Cardiac muscle cell (in vitro differentiated cells and primary cell): ENCODE measurements around the gene CPED1. TPM values are rescaled to one million over a fixed set of nuclear protein-coding genes. Genes with fewer than 3 reads are reported as not detected.

ENCODE experiments used
- DNase-seq, 2 donors: peaks; one replicate each; pipeline versions ENCODE4 v3.0.0 to v3.0.0-alpha.2; 2010 to 2017; ENCODE audit warnings: low read depth in 1 of 2, low spot score in 1 of 2
- H3K27ac ChIP-seq: fragments of 200-600 bp; sonication (generic); 2 replicates; pipeline ENCODE4 v1.5.1; 2016
- H3K27me3 ChIP-seq: fragments of 200-600 bp; sonication (generic); 2 replicates; pipeline ENCODE4 v1.6.0; 2016; ENCODE audit warnings: control low read depth
- H3K36me3 ChIP-seq: fragments of 200-600 bp; sonication (generic); 2 replicates; pipeline ENCODE4 v1.5.1; 2016; ENCODE audit warnings: control low read depth
- H3K4me1 ChIP-seq: fragments of 200-600 bp; sonication (generic); 2 replicates; pipeline ENCODE4 v1.8.1; 2017; ENCODE audit warnings: low read depth, mild to moderate bottlenecking, mixed run types
- H3K4me3 ChIP-seq: fragments of 200-600 bp; sonication (generic); 2 replicates; pipeline ENCODE4 v1.5.1; 2016; ENCODE audit warnings: mild to moderate bottlenecking
- H3K9me3 ChIP-seq: fragments of 200-600 bp; sonication (generic); 2 replicates; pipeline ENCODE4 v1.5.1; 2017; ENCODE audit warnings: low read depth, mild to moderate bottlenecking, control low read depth
- polyA plus RNA-seq: library from polyadenylated mRNA; unstranded; fragments of >200 nt; fragmentation: Nextera tagmentation; extraction: Ambion mirVana; gene quantifications from 2 replicates; pipeline ENCODE4 v1.2.1, GENCODE V29; 2016
- total RNA-seq: library from RNA; depleted of rRNA; stranded (reverse); fragments of >200 nt; gene quantifications from 2 replicates; pipeline ENCODE4 v1.2.3, GENCODE V29; 2016
- TF ChIP-seq, protein P1 (sequence below): IDR thresholded peaks from 2 replicates; pipeline ENCODE4 v1.5.1; 2012; ENCODE audit warnings: low read depth, mild to moderate bottlenecking, low read length

CPED1 gene
- total and polyA plus RNA-seq, 2 experiments from 2014 or later = 0.67 to 3.2 TPM

DNA sequence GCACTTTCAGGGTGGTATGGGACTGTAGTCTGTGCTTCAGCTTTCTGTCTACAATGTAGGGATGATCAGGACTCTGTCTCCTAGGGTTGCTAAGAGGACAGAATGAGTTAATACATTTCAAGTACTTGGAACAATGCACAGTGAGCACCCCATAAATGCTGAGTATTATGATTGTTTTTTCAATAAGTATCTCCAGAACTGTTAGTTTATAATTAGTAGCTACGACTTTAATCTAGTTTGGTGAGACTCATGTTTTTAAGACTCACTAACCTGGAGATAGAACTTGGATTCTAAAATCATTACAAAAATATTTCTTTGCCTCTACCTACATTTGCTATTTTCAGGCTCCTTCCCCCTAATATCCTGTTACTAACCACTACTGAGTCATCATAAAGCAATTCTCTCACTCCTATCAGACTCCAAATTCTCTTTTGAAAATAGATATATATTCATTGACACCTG, 95.3 kb downstream of the CPED1 start:
- Histone ChIP-seq H3K4me3 (no peak overlapping the region), H3K4me1 (peaks cover 13% of the 10 kb centered on the region), H3K27ac (no peak overlapping the region), H3K27me3 (no peaks in the 10 kb centered on the region), H3K9me3 (no peaks in the 10 kb centered on the region), H3K36me3 (no peaks in the 10 kb centered on the region)
- no peak for DNase-seq
- TF ChIP-seq, protein P1, sequence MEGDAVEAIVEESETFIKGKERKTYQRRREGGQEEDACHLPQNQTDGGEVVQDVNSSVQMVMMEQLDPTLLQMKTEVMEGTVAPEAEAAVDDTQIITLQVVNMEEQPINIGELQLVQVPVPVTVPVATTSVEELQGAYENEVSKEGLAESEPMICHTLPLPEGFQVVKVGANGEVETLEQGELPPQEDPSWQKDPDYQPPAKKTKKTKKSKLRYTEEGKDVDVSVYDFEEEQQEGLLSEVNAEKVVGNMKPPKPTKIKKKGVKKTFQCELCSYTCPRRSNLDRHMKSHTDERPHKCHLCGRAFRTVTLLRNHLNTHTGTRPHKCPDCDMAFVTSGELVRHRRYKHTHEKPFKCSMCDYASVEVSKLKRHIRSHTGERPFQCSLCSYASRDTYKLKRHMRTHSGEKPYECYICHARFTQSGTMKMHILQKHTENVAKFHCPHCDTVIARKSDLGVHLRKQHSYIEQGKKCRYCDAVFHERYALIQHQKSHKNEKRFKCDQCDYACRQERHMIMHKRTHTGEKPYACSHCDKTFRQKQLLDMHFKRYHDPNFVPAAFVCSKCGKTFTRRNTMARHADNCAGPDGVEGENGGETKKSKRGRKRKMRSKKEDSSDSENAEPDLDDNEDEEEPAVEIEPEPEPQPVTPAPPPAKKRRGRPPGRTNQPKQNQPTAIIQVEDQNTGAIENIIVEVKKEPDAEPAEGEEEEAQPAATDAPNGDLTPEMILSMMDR = no peak

DNA sequence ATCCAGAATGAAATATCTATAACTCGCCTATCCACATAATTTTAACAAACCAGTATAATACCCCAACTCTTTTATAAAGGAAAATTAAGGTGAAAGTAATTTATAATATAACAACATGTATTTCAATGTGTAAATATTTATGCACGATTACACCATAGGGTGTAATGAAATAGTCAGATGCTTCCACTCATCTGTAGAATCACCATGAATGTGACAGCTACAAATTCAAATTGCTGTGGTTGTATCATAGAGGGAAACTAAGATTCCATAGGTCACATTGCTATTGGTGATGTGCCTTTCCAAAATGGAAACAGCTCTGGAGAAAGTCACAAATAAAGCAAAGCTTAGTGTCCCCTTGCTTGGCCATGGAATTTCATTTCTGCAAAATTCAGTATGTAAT, 95.7 kb downstream of the CPED1 start:
- no peaks in the 10 kb centered on the region for H3K9me3 ChIP-seq
- no peaks in the 10 kb centered on the region for H3K27me3 ChIP-seq
- TF ChIP-seq, protein P1 = no peak
- H3K36me3 ChIP-seq = no peaks in the 10 kb centered on the region
- no peak overlapping the region for H3K27ac ChIP-seq
- H3K4me1 ChIP-seq = peaks cover 13% of the 10 kb centered on the region
- no peak overlapping the region for H3K4me3 ChIP-seq
- no peak for DNase-seq

DNA sequence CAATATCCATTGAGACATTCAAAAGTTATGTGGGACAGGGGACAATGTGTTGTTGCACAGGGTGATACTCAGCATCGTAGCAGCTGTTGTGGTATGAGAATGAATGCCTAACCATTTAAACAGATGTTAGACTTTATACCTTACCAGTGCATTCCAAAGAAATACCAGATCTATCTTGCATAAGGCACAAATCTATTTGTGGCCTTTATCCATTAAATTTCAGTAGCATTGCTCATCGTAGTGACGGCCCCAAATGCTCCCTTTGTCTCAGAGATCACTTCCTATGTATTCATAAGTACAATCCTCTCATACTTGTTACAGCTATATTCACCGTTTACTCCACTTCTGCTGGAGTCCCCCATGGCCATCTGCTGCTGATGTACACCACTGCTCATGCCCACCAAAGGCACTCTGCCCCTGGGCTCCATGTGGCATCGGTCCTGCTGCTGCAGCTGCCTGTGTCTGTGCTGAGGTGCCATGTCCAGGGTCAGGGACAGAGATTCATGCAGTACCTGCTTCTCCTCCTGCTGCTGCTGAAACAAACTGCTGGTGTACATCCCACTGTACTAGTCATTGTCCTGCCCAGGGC, 96.3 kb downstream of the CPED1 start:
- peak in 1 of 2 donors; percentile 88 for DNase-seq
- H3K27ac ChIP-seq = no peak overlapping the region
- no peaks in the 10 kb centered on the region for H3K27me3 ChIP-seq
- H3K4me3 ChIP-seq = no peak overlapping the region
- H3K9me3 ChIP-seq = no peaks in the 10 kb centered on the region
- H3K4me1 ChIP-seq = peaks cover 13% of the 10 kb centered on the region
- no peaks in the 10 kb centered on the region for H3K36me3 ChIP-seq
- TF ChIP-seq, protein P1 = no peak

DNA sequence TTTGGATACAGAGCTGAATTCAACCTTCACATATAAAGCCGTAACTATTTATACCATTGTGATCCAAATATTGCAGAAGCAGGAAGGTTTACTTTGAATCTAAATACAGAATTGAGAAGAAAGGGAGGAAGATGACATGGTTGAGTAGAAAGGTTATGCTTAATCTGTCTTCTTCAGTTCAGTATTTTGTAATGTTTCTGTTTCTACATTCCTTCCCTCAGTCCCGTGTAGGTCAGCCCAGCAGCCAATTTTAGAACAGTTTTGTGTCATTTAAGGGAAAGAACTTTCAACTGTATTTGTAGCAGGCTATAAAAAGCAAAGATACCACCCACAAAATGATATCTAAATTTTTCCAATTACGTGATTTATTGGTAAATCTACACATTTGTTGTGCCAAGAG, 97.4 kb downstream of the CPED1 start:
- Histone ChIP-seq H3K27me3 (no peaks in the 10 kb centered on the region), H3K4me1 (peaks cover 13% of the 10 kb centered on the region), H3K4me3 (no peak overlapping the region), H3K9me3 (no peaks in the 10 kb centered on the region), H3K27ac (no peak overlapping the region), H3K36me3 (no peaks in the 10 kb centered on the region)
- peak in 1 of 2 donors; percentile 36 for DNase-seq
- TF ChIP-seq, protein P1 = no peak

DNA sequence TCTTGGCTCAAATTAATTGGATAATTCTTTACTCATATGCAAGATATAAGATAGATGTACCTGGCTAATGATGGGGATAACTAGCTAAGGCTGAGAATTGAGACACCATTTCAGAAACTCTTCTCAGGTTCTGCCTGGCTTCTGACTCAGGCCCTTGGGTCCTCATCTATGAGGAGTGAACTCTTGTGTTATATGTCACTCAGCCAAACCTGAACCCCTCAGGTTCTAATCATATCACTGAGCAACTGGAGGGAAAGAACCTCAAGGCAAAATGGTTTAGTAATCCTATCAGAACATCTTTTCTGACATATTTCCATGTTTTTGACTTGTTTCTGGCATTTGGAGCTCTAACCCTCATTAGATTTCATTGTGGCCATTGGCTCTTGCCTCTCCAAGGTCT, 100.4 kb downstream of the CPED1 start:
- DNase-seq = no peak
- Histone ChIP-seq H3K4me1 (peaks cover 13% of the 10 kb centered on the region), H3K27me3 (no peaks in the 10 kb centered on the region), H3K36me3 (no peaks in the 10 kb centered on the region), H3K27ac (no peak overlapping the region), H3K4me3 (no peak overlapping the region), H3K9me3 (no peaks in the 10 kb centered on the region)
- TF ChIP-seq, protein P1 = no peak
